NCI-H2081 (cell line): ENCODE data around the gene AMMECR1L.
"Not testable (repeated sequence)": the region's sequence is repeated elsewhere in the genome, so short reads cannot be mapped to it uniquely, and the experiment has no call there.

Experiments used
- DNase-seq, 2 experiments: peaks; one replicate each; lab custom pipeline; 2025; lab: John Stamatoyannopoulos, UW

The AMMECR1L gene

GRCh38 chr2:127841466-127842178 is 44.1 kb downstream of the AMMECR1L start:
- no peak for DNase-seq

- DNase-seq: no peak
These were observed 44.9 kb downstream of the AMMECR1L start for GRCh38 chr2:127840893-127841292.

GRCh38 chr2:127834951-127835350 is 50.8 kb downstream of the AMMECR1L start:
- DNase-seq: no peak

- no peak for DNase-seq
These were observed 55.9 kb downstream of the AMMECR1L start for GRCh38 chr2:127829845-127830246.

- DNase-seq: not testable (repeated sequence)
These were observed 59.0 kb downstream of the AMMECR1L start for GRCh38 chr2:127826708-127827107.

- no peak for DNase-seq
These were observed 59.7 kb downstream of the AMMECR1L start for GRCh38 chr2:127826047-127826446.

- no peak for DNase-seq
These were observed 65.6 kb downstream of the AMMECR1L start for GRCh38 chr2:127820080-127820668.

GRCh38 chr2:127818794-127819425 is 66.8 kb downstream of the AMMECR1L start:
- no peak for DNase-seq

- DNase-seq: no peak
These were observed 67.5 kb downstream of the AMMECR1L start for GRCh38 chr2:127818241-127818640.

GRCh38 chr2:127814677-127815076 is 71.1 kb downstream of the AMMECR1L start:
- DNase-seq: no peak

GRCh38 chr2:127812441-127812840 is 73.3 kb downstream of the AMMECR1L start:
- not testable (repeated sequence) for DNase-seq
